Erythroblast (primary cell): ENCODE measurements around the gene CRTC3.

ENCODE experiments used
- GATA1 ChIP-seq: IDR thresholded peaks from 2 replicates; pipeline ENCODE4 v1.6.1; 2011; ENCODE audit warnings: low read depth, mild to moderate bottlenecking, control low read depth, low read length, moderate library complexity
- POLR2A ChIP-seq: IDR thresholded peaks from 2 replicates; pipeline ENCODE4 v1.6.1; 2011; ENCODE audit warnings: mild to moderate bottlenecking, low read length

GRCh38 chr15:90625037-90625436 is 95.3 kb downstream of the CRTC3 start:
- no peak for TF ChIP-seq POLR2A
- TF ChIP-seq GATA1: no peak
